GM21526 (cell line): ENCODE measurements around the gene TOP2B.
A peak's percentile ranks its signal among the peaks of the same experiment; 100 is the strongest.

Experiments
- ATAC-seq: cut with Tn5 transposase; IDR thresholded peaks from one replicate; pipeline ENCODE4 v1.9.1; 2021; ENCODE audit warnings: moderate library complexity; ENCODE audit not compliant: unreplicated experiment, low FRiP score

The TOP2B gene

DNA sequence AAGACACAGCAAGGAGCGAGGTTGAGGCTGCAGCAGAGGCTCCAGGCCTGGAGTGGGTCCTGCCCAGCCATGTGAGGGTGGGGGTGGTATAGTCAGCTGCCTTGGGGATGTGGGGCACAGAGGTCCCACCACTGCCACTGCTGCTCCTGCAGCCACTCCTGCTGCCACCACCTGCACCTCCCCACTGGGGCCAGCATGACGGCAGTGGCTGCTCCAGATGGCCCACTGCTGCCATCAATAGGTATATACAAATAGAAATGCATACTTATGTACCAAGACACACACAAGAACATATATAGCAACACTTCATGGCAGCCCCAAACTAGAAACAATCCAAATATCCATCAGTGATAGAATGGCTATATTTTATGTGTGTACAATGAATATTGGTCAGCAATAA, 10.0 kb upstream of the TOP2B start:
- ATAC-seq: no peak

DNA sequence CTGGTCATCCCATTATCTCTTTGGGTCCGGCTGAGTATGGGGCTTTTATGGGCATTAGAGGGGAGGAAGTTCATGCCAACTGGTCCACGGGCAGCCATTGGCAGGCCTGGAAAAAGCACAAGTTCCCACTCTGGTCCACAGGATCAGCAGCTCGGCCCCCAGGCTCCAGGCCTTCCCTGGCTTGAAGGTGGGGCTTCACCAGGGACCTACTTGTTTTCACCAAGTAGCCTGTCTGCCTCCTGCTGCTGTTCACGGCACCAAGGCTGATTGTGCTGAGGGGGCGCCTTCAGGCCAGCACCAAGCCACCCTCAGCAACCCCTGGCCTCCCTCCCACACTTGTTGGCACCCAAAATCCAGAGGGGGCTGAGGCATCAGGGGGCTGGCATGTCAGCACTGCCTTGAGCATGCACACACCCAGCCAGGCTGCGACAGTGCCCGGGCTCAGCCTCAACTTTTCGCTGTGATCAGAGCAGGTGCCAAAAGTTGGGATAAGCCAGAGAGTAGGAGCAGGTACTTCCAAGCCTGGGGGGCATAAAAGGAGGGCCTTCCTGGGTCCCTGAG, 9.1 kb upstream of the TOP2B start:
- ATAC-seq: no peak

DNA sequence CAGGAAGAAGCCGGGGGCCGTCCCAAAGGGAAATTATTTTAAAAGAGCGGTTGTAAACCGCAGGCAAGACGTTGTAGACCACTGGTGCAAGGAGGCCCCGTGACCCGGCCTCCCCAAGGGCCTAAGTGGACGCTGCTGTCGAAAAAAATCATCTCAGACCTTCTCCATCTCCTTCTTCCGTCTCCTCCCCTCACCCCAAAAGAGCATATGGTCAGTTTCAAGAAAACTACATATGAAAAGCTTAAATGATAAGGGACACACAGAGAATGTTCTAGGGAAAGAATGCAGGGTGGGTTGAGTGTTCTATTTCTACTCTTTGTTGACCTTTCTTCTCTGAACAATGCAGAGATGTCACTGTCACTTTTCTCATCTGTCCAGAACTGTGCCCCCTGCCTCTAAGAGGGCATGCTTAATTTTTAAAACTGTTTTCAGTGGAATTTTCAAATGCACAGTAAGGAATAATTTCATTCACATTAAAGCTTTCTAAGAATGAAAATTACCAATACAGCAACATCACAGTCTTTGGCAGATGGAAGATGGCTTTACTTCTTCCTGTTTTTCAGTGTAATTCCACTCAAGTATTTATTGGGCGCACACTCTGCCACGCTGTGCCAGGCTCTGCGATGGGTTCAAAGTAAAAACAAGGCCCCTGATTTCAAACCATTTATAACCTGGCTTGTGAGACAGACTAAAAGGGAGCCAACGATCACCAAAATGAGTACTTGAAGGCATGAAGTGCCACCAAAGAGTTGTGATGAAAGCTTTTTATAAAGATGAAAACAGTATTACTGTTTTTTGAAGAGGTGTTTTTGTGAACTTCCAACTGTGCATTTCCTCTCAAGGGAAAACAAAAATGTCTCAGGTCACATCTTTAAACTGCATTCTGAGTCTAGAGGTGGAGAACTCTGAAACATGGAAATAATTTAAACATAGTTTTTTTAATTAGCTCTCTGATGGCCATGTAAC, 891 bp upstream of the TOP2B start:
- ATAC-seq: peak; percentile 14

DNA sequence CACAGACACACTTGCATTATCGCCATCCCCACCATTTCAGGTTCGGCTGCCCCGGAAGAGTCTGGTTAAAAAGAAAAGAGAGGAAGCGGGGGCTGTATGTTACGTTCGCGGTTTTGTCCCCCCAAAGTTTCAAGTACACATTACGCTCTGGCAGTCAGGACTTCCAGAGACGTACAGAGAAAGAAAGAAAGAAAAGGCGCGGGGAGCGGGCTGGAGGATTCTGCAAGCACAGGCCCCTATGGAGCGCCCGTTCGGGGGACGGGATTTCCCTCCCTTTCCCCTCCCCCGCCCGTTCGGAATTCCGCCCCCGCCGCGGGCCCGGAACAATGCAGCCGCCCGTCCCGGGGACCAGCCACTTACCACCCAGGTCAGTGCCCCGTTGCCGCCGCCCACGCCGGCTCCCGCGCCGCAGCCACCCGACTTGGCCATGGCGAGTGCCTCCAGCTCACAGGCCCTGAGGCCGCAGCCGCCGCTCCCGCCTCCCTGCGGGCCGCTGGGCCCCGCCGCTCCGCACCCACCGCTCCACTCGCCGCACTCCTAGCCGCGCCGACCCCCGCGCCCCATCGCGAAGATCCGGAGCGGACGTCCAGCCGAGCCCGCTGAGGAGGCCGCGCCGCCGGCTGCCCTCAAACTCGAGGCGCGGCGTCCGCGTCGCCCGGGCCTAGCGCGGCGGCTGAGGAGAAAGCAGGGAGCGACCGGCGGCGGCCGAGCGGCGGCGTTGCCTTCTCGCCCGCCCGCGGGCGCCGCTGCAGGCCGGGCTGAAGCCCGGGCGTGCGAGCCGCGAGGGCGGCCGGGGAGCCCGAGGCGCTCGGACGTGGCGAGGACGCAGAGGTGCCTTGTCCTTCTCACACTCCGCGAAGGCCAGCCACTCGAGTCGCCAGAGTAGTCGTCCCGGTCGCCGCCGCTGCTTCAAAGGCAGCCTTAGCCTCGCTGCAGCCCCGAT, 567 bp downstream of the TOP2B start:
- ATAC-seq: peak; percentile 34

DNA sequence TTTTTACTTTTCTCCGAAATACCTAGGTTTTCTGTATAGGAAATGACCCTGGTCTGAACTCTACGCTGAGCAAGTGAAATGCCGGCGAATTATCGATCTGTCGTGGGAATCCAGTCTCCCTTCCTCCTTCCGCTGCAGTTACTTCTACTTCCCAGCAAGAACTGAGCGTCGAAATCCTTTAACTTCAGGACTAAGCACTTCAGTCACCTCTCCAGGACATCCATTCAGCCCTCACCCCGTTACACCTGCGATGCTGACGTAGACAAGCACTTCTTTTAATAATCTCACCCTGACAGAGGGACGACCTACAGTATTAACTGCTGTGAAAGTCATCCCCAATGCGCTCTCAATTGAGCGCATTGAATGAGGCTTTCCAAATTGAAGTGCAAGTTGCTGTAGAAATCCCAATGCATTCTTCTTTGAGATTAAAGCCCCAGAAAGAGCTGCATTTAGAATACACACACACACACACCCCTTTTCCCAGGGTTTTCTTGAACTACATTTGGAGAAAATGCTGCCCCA, 1.3 kb downstream of the TOP2B start:
- peak; percentile 20 for ATAC-seq

GRCh38 chr3:25662736-25663320, 1.9 kb downstream of the TOP2B start:
- ATAC-seq: no peak

DNA sequence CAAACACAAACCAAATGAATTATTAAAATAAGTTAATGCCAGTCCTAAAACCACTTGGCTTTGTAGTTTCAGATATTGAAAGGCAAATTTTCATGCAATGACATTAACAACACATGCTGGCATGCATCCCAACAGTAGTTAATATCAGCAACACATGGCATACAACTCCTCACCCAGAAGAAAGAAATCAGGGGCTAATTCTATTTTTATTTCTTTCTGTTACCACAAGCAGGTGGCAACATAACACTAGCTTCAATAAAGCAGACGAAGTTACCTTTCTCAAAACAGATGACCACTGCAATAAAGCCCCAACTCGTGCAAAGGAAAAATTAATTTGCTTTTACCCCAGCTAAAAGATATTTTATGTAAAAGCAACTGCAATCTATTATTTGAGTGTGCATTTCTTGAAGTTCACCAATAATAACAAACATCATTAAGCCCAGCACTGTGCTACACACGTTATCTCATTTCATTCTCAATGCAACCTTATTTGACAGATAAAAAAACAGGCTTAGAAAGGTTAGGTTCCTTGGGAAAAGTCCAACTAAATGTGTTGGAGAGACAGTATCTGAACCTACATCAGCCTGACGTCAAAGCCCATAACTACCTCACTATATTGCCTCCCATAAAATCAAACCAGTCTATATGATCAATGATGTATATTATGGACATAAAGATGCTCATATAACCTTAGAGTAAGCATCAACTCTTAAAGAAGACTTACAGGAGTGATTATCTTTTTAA, 2.8 kb downstream of the TOP2B start:
- ATAC-seq: no peak

DNA sequence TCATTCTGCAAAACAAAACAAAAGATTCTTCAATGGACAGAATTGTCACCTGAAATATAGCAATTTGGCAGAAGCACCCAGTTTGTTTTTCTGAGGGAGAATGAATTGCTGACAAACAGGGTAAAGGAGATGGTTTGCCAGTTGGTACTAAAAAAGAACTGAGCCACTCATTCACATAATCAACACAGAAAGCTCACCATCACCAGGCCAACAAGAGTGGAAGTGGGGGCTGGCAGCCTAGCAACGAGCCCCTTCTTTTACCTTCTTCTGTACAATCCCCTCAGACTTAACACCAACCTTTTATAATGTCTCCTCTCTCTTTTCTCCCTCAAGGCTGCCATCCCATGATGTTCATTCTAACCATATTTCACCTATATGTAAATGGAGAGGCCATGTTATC, 5.9 kb downstream of the TOP2B start:
- ATAC-seq: no peak

DNA sequence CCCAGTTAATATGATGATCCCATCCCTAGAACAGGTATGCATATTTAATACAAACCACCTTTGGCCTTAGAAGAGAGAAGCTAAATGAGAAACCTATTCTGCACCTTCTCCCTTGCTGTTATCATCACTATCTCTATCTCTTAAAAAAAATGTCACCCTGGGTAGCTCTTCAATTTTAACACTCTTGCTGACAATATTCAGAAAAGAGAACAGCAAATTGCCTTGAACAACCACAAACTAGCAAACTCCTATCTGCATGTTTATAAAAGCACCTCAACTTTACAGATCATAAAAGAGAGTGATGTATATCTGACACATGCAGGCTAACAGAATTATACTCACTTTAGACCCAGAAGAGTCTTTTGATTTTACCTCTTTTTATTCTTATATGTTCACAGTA, 7.4 kb downstream of the TOP2B start:
- ATAC-seq: no peak

DNA sequence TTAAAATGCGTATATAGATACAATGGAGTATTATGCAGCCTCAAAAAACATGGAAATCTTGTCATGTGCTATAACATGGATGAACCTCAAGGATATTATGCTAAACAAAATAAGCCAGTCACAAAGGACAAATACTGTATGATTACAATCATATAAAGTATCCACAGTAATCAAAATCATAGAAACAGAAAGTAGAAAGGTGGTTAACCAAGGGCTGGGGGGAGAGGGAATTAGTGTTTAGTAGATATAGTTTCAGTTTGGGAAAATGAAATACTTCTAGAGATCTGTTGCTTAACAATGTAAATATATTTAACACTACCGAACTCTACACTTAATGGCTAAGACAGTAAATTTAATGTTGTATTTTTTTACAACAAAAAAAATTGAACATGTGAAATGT, 9.0 kb downstream of the TOP2B start:
- no peak for ATAC-seq

DNA sequence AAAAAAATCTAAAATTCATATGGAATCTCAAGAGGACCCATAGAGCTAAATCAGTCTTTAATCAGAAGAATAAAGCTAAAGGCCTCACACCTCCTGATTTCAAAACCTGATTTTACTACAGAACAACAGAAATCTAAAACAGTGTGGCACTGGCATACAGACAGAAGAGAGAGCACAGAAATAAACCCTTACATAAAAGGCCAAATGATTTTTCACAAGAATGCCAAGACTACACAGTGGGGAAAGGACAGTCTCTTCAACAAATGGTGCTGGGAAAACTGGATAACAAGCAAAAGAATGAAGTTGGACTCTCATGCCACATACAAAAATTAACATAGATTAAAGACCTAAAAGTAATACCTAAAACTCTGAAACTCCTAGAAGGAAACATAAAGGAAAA, 10.1 kb downstream of the TOP2B start:
- no peak for ATAC-seq

DNA sequence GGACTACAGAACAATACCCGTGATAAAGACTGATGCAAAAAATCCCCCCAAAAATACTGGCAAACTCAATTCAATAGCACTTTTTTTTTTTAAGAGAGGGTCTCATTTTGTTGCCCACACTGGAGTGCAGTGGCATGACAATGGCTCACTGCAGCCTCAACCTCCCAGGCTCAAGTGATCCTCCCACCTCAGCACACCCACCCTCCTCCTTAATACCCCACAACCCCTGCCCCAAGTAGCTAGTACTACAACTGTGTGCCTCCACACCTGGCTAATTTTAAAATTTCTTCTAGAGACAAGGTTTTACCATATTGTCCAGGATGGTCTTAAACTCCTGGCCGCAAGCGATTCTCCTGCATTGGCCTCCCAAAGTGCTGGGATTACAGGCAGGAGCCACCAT, 11.4 kb downstream of the TOP2B start:
- no peak for ATAC-seq

DNA sequence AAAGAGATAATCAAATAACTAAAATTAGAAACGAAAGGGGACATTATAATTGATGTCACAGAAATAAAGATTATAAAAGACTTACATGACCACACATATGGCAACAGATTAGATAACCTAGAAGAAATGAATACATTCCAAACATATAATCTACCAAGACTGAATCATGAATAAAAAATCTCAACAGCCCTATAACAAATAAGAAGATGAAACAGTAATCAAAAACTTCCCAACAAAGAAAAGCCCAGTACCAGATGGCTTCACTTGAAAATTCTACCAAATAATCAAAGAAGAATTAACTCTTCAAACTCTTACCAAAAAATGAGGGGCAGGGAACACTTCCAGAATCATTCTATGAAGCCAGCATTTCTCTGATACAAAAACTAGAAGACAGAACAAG, 11.8 kb downstream of the TOP2B start:
- ATAC-seq: no peak

- ATAC-seq: no peak
Measured at GRCh38 chr3:25648925-25649830, 15.5 kb downstream of the TOP2B start.

- ATAC-seq: peak; percentile 93
Measured at GRCh38 chr3:25648107-25648535, 16.6 kb downstream of the TOP2B start.

GRCh38 chr3:25635038-25635437, 29.7 kb downstream of the TOP2B start:
- no peak for ATAC-seq

DNA sequence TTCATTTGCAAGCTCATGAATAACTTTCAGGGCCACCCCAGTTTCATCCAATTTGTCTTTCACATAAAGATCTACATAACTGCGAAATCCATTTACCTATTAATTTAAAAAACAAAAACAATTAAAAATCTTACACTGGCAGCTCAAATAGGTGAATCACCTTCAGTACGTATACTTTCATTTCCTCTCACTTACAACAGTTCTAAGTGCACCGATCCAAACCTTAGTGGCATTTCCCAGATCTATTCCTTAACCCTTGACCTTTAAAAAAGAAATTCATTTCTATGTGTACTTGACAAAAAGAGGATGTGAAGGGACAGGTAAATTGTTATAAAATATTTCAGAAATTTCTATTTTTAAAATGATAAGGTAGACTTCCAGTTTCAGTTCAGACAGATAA, 30.8 kb downstream of the TOP2B start:
- no peak for ATAC-seq

DNA sequence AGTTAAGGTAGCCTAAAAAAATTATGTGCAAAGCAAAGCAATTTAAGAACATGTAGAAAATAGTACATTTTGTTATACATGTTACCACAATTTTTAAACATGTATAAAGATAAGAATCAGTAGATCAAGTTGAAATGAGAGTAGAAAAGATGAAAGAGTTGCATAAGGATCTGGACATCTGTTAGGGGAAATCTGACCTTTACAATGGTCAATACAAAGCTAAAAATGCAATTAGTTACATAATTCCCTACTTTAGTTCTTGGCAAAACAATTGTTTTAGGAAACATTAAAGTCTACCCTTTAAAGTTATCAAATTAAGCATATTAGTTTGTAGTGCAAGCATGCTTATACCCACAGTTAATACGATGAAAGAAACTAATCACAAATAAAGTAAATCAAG, 32.7 kb downstream of the TOP2B start:
- ATAC-seq: no peak

- no peak for ATAC-seq
Measured at GRCh38 chr3:25621087-25621486, 43.6 kb downstream of the TOP2B start.
